ENCODE results near the gene MAP3K4.

MAP3K4 gene

GRCh38 chr6:161166677-161167076 is 175.1 kb downstream of the MAP3K4 start:
- no peak for TF ChIP-seq CTCF (conservative IDR thresholded peaks at IDR 0.05)

More at GRCh38 chr6:161166677-161167076, 175.1 kb downstream of the MAP3K4 start:
- no peak overlapping the region for H3K27ac ChIP-seq

Measured in VCaP (cell line).